ENCODE data around the gene SHANK1.

- TF ChIP-seq CTCF (IDR thresholded peaks at IDR 0.05; ENCODE audit: insufficient read depth, low read length, poor library complexity, severe bottlenecking) (no peak), EZH2phosphoT487 (conservative IDR thresholded peaks at IDR 0.05; ENCODE audit: low read length) (no peak)
These were observed 80.2 kb downstream of the SHANK1 start, which contains the start of gene SYT3 for GRCh38 chr19:50639121-50640112.

Measured in SU-DHL-6 (cell line).